OCI-LY3 (cell line): ENCODE data around the gene DIP2C.

Experiments used
- H2AFZ ChIP-seq: fragments of 200-600, 300-600 bp; shearing (Covaris generic); 2 replicates; pipeline ENCODE4 v1.6.0; 2014; ENCODE audit warnings: antibody characterized with exemption, low read depth, low read length
- H3K27ac ChIP-seq: fragments of 200-600, 300-600 bp; sonication (generic); 2 replicates; pipeline ENCODE4 v1.5.1; 2014; ENCODE audit warnings: mild to moderate bottlenecking, low read length, moderate library complexity, mixed read lengths
- H3K27me3 ChIP-seq: fragments of 200-600, 300-600 bp; sonication (generic); 2 replicates; pipeline ENCODE4 v1.6.1; 2014; ENCODE audit warnings: low read depth, low read length, mixed read lengths
- H3K36me3 ChIP-seq: fragments of 200-600, 300-600 bp; sonication (generic); replicated peaks from 2 replicates; pipeline ENCODE3; 2014; ENCODE audit warnings: low read depth, low read length, mixed read lengths
- H3K4me1 ChIP-seq: fragments of 300-600, 200-600 bp; sonication (generic); 2 replicates; pipeline ENCODE4 v1.6.1; 2014; ENCODE audit warnings: low read length, mixed read lengths
- H3K4me2 ChIP-seq: fragments of 200-600, 300-600 bp; sonication (generic); 2 replicates; pipeline ENCODE4 v1.6.1; 2014; ENCODE audit warnings: low read length, mixed read lengths
- H3K4me3 ChIP-seq: fragments of 300-600, 200-600 bp; sonication (generic); 2 replicates; pipeline ENCODE4 v1.5.1; 2014; ENCODE audit warnings: antibody characterized with exemption, mild to moderate bottlenecking, low read length, moderate library complexity
- H3K79me2 ChIP-seq: fragments of 300-600, 200-600 bp; shearing (Covaris generic); 2 replicates; pipeline ENCODE4 v1.6.1; 2014; ENCODE audit warnings: mild to moderate bottlenecking, low read length, mixed read lengths
- H3K9ac ChIP-seq: fragments of 300-600, 200-600 bp; shearing (Covaris generic); 2 replicates; pipeline ENCODE4 v1.6.0; 2014; ENCODE audit warnings: mild to moderate bottlenecking, low read length, moderate library complexity
- H3K9me3 ChIP-seq: fragments of 200-600, 300-600 bp; shearing (Covaris generic); 2 replicates; pipeline ENCODE4 v1.6.1; 2014; ENCODE audit warnings: low read length, mixed read lengths; ENCODE audit not compliant: insufficient read depth
- H4K20me1 ChIP-seq: fragments of 200-600, 300-600 bp; sonication (generic); 2 replicates; pipeline ENCODE4 v1.6.1; 2016; ENCODE audit warnings: low read length, mixed read lengths; ENCODE audit not compliant: insufficient read depth
- CTCF ChIP-seq: fragments of 200-600, 300-600 bp; sonication (generic); IDR thresholded peaks from 2 replicates; pipeline ENCODE4 v1.5.1; 2014; ENCODE audit warnings: antibody characterized with exemption, low read length, low read depth
- EZH2phosphoT487 ChIP-seq: fragments of 200-600 bp; shearing (Covaris generic); IDR thresholded peaks from 2 replicates; pipeline ENCODE4 v1.6.1; 2018; ENCODE audit warnings: antibody characterized with exemption, mixed run types, low read depth

DIP2C gene

GRCh38 chr10:484441-484924, 205.0 kb downstream of the DIP2C start:
- Histone ChIP-seq H3K4me3 (peak overlapping the region; percentile 83), H3K27me3 (0 out of 2 replicates have a peak, but pooled peaks cover 7% of the 10 kb centered on the region), H3K4me1 (peaks cover 7% of the 10 kb centered on the region), H3K9me3 (no peaks in the 10 kb centered on the region), H4K20me1 (no peaks in the 10 kb centered on the region), H2AFZ (peak overlapping the region; percentile 43), H3K27ac (no peak overlapping the region), H3K4me2 (peak overlapping the region; percentile 77), H3K79me2 (no peaks in the 10 kb centered on the region), H3K36me3 (no peaks in the 10 kb centered on the region), H3K9ac (peak overlapping the region; percentile 64)
- TF ChIP-seq CTCF (no peak), EZH2phosphoT487 (no peak)

- Histone ChIP-seq H3K9ac (no peak overlapping the region), H4K20me1 (no peaks in the 10 kb centered on the region), H3K79me2 (no peaks in the 10 kb centered on the region), H3K36me3 (no peaks in the 10 kb centered on the region), H3K4me3 (no peak overlapping the region), H2AFZ (no peak overlapping the region), H3K27me3 (0 out of 2 replicates have a peak, but pooled peaks cover 7% of the 10 kb centered on the region), H3K27ac (no peak overlapping the region), H3K9me3 (no peaks in the 10 kb centered on the region), H3K4me1 (peaks cover 7% of the 10 kb centered on the region), H3K4me2 (no peak overlapping the region)
- TF ChIP-seq EZH2phosphoT487 (no peak), CTCF (no peak)
Measured at GRCh38 chr10:483261-483660, 206.2 kb downstream of the DIP2C start.

GRCh38 chr10:482848-483247, 206.6 kb downstream of the DIP2C start:
- no peak for TF ChIP-seq EZH2phosphoT487
- no peak for TF ChIP-seq CTCF
- H3K36me3 ChIP-seq = no peaks in the 10 kb centered on the region
- H3K4me2 ChIP-seq = no peak overlapping the region
- H3K79me2 ChIP-seq = no peaks in the 10 kb centered on the region
- H2AFZ ChIP-seq = no peak overlapping the region
- no peaks in the 10 kb centered on the region for H3K9me3 ChIP-seq
- H3K4me3 ChIP-seq = no peak overlapping the region
- H4K20me1 ChIP-seq = no peaks in the 10 kb centered on the region
- H3K9ac ChIP-seq = no peak overlapping the region
- H3K27me3 ChIP-seq = 0 out of 2 replicates have a peak, but pooled peaks cover 7% of the 10 kb centered on the region
- H3K27ac ChIP-seq = no peak overlapping the region
- peaks cover 7% of the 10 kb centered on the region for H3K4me1 ChIP-seq

GRCh38 chr10:482051-482501, 207.4 kb downstream of the DIP2C start:
- H3K79me2 ChIP-seq = no peaks in the 10 kb centered on the region
- no peak overlapping the region for H3K9ac ChIP-seq
- H3K27ac ChIP-seq = no peak overlapping the region
- H3K4me2 ChIP-seq = no peak overlapping the region
- H3K4me3 ChIP-seq = no peak overlapping the region
- TF ChIP-seq CTCF = no peak
- TF ChIP-seq EZH2phosphoT487 = no peak
- 0 out of 2 replicates have a peak, but pooled peaks cover 7% of the 10 kb centered on the region for H3K27me3 ChIP-seq
- no peaks in the 10 kb centered on the region for H3K36me3 ChIP-seq
- H4K20me1 ChIP-seq = no peaks in the 10 kb centered on the region
- H2AFZ ChIP-seq = no peak overlapping the region
- H3K4me1 ChIP-seq = peaks cover 7% of the 10 kb centered on the region
- no peaks in the 10 kb centered on the region for H3K9me3 ChIP-seq
